A673 (cell line): ENCODE results near the gene CLGN. TPM values are rescaled to one million over a fixed set of nuclear protein-coding genes. Genes with fewer than 3 reads are reported as not detected.

Source experiments
- BruUV-seq: library from RNA; stranded (reverse); fragments of 400-500 nt; replicated peaks from 2 replicates; lab custom pipeline; 2021; lab: Mats Ljungman, UMichigan
- CTCF ChIA-PET: fragments of 300-600 bp; sonication (Branson Sonifier 250); formaldehyde crosslinking; loops from one replicate; lab custom pipeline; 2022; ENCODE audit warnings: antibody characterized with exemption; lab: Charles Lee
- POLR2A ChIA-PET: fragments of 300-600 bp; sonication (Branson Sonifier 250); formaldehyde crosslinking; loops from one replicate; lab custom pipeline; 2022; ENCODE audit warnings: antibody characterized with exemption; ENCODE audit not compliant: low non-redundant PET; lab: Charles Lee
- DNase-seq: peaks from one replicate; pipeline ENCODE4 v3.0.0-alpha.2; 2015; ENCODE audit warnings: low spot score
- H3K27ac ChIP-seq: fragments of 200-600 bp; sonication (generic); 2 replicates; pipeline ENCODE4 v1.5.1; 2016; ENCODE audit warnings: mixed run types, low read depth, mild to moderate bottlenecking, mixed read lengths, antibody characterized with exemption, low read length; ENCODE audit not compliant: poor library complexity, severe bottlenecking
- H3K27me3 ChIP-seq: fragments of 200-600 bp; sonication (generic); replicated peaks from 2 replicates; pipeline ENCODE4 v1.6.1; 2017; ENCODE audit warnings: mixed run types, low read depth, mild to moderate bottlenecking, mixed read lengths, antibody characterized with exemption, low read length; ENCODE audit not compliant: insufficient read depth, poor library complexity
- H3K36me3 ChIP-seq: fragments of 200-600 bp; sonication (generic); 2 replicates; pipeline ENCODE4 v1.6.1; 2016; ENCODE audit warnings: mixed run types, mild to moderate bottlenecking, mixed read lengths, antibody characterized with exemption, low read length; ENCODE audit not compliant: insufficient read depth, poor library complexity, severe bottlenecking
- H3K4me1 ChIP-seq: fragments of 200-600 bp; sonication (generic); 2 replicates; pipeline ENCODE4 v1.6.1; 2017; ENCODE audit warnings: mixed run types, mild to moderate bottlenecking, mixed read lengths, antibody characterized with exemption, low read length; ENCODE audit not compliant: insufficient read depth, poor library complexity, severe bottlenecking
- H3K4me3 ChIP-seq: fragments of 200-600 bp; sonication (generic); 2 replicates; pipeline ENCODE4 v1.5.1; 2016; ENCODE audit warnings: low read depth, mixed run types, mild to moderate bottlenecking, mixed read lengths, low read length; ENCODE audit not compliant: poor library complexity, severe bottlenecking
- H3K9me3 ChIP-seq: fragments of 200-600 bp; sonication (generic); 2 replicates; pipeline ENCODE4 v1.6.1; 2016; ENCODE audit warnings: mixed run types, low read depth, mild to moderate bottlenecking, mixed read lengths, antibody characterized with exemption, low read length; ENCODE audit not compliant: poor library complexity, severe bottlenecking
- EZH2 ChIP-seq: fragments of 200-600 bp; sonication (generic); IDR thresholded peaks from 2 replicates; pipeline ENCODE4 v1.6.1; 2017; ENCODE audit warnings: borderline replicate concordance, low read depth, mild to moderate bottlenecking, mixed read lengths, antibody characterized with exemption, low read length; ENCODE audit not compliant: poor library complexity, severe bottlenecking
- intact Hi-C: fragments of 100-400 bp; cut with micrococcal nuclease; formaldehyde crosslinking; loops from one replicate; pipeline ENCODE4 v1.10.0; 2022; ENCODE audit not compliant: unreplicated experiment
- total RNA-seq: library from RNA; stranded (reverse); gene quantifications from 2 replicates; pipeline ENCODE4 v1.2.3, GENCODE V29; 2021
- TF ChIP-seq, protein P1 (sequence below): fragments of 300-800, 200-600 bp; sonication (generic); conservative IDR thresholded peaks from 2 replicates; pipeline ENCODE4 v1.5.1; 2017; ENCODE audit warnings: low read depth, mild to moderate bottlenecking, antibody characterized with exemption, low read length, moderate library complexity, mixed read lengths

The CLGN gene
- total RNA-seq, 1 experiment from 2014 or later = 7.3 TPM

DNA sequence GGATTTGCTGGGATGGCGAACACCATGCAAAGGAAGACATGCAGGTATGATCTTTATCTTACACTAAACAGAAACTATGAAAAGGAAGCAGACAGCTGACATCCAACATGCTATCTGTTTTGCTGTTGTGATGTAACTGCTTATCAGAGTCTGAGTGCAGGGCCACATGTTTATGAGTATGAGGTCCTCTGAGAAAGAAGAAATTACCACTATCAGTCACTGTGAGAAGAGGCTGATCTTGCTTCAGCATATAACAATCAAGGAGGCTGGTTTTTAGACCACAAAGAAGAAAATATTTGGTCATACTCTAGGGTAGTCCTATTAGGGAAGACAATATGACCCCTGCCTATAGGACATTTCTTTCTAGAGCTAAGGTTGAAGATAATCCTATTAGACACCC is 18.5 kb downstream of the CLGN start:
- DNase-seq = no peak
- H3K27ac ChIP-seq = no peak overlapping the region
- no peak overlapping the region for H3K4me3 ChIP-seq
- BruUV-seq = no TSS peak
- ChIA-PET POLR2A (no interaction called here), CTCF (no interaction called here)
- H3K27me3 ChIP-seq = no peaks in the 10 kb centered on the region
- intact Hi-C loops = no loop called here
- no peaks in the 10 kb centered on the region for H3K4me1 ChIP-seq
- TF ChIP-seq EZH2 = no peak
- TF ChIP-seq, protein P1, sequence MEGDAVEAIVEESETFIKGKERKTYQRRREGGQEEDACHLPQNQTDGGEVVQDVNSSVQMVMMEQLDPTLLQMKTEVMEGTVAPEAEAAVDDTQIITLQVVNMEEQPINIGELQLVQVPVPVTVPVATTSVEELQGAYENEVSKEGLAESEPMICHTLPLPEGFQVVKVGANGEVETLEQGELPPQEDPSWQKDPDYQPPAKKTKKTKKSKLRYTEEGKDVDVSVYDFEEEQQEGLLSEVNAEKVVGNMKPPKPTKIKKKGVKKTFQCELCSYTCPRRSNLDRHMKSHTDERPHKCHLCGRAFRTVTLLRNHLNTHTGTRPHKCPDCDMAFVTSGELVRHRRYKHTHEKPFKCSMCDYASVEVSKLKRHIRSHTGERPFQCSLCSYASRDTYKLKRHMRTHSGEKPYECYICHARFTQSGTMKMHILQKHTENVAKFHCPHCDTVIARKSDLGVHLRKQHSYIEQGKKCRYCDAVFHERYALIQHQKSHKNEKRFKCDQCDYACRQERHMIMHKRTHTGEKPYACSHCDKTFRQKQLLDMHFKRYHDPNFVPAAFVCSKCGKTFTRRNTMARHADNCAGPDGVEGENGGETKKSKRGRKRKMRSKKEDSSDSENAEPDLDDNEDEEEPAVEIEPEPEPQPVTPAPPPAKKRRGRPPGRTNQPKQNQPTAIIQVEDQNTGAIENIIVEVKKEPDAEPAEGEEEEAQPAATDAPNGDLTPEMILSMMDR = no peak
- H3K36me3 ChIP-seq = no peaks in the 10 kb centered on the region
- H3K9me3 ChIP-seq = no peaks in the 10 kb centered on the region

DNA sequence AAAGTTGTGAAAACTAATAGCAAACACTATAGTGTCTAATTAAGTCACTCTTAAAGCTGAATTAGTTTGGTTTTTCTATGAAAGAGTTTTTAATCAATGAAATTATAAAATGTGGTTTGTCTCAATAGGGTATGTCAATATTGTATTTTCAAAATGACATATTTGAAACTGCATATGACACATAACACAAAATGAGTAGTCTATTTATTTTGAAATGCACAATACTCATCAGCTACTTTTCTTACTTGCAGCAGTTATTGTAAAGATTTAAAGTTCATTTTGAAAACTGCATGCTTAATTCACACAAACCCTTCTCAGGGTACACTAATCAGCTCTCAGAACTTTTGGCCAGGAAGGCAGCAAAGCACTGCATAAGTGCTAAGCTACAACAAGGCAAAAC is 21.2 kb downstream of the CLGN start:
- H3K4me3 ChIP-seq = no peak overlapping the region
- DNase-seq = no peak
- CTCF ChIA-PET = no interaction called here
- no peaks in the 10 kb centered on the region for H3K4me1 ChIP-seq
- H3K27ac ChIP-seq = no peak overlapping the region
- BruUV-seq = no TSS peak
- TF ChIP-seq, protein P1 = no peak
- no peak for TF ChIP-seq EZH2
- POLR2A ChIA-PET = no interaction called here
- H3K27me3 ChIP-seq = no peaks in the 10 kb centered on the region
- no peaks in the 10 kb centered on the region for H3K9me3 ChIP-seq
- no peaks in the 10 kb centered on the region for H3K36me3 ChIP-seq
- intact Hi-C loops = no loop called here

DNA sequence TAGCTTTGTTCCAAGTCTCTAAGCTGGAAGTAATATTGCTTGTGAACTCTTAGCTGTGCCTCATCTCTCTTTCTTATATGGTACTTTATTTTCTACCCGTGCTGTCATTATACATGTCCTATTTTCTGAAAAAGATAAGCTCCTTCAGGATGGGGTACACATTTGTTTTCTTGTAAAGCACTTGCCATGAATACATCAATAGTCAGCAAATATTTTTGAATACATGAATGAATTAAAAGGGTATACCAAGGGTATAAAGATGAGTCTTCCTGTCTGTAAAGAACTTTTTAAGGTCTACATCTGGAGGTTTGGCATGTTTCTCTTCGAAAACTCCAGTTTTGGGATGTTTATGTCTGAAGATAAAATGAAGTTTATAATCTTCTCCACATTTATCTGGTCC is 27.3 kb downstream of the CLGN start:
- BruUV-seq = no TSS peak
- Histone ChIP-seq H3K4me3 (no peak overlapping the region), H3K9me3 (no peaks in the 10 kb centered on the region), H3K36me3 (no peaks in the 10 kb centered on the region), H3K27ac (no peak overlapping the region), H3K27me3 (no peaks in the 10 kb centered on the region), H3K4me1 (no peaks in the 10 kb centered on the region)
- ChIA-PET POLR2A (no interaction called here), CTCF (no interaction called here)
- TF ChIP-seq EZH2 = no peak
- TF ChIP-seq, protein P1 = no peak
- DNase-seq = no peak
- intact Hi-C loops = no loop called here
